ENCODE data around the gene DIPK1B.

DIPK1B gene

GRCh38 chr9:136673088-136673974 is 39.0 kb upstream of the DIPK1B start:
- no peak for DNase-seq (ENCODE audit: low spot score)

- no peak for DNase-seq (ENCODE audit: low spot score)
These were observed 38.2 kb upstream of the DIPK1B start for GRCh38 chr9:136673975-136674785.

- DNase-seq (ENCODE audit: low spot score) = no peak
These were observed 37.5 kb upstream of the DIPK1B start for GRCh38 chr9:136674786-136675349.

GRCh38 chr9:136675477-136676296 is 36.7 kb upstream of the DIPK1B start:
- no peak for DNase-seq (ENCODE audit: low spot score)

GRCh38 chr9:136676297-136676794 is 36.0 kb upstream of the DIPK1B start:
- no peak for DNase-seq (ENCODE audit: low spot score)

- no peak for DNase-seq (ENCODE audit: low spot score)
These were observed 35.3 kb upstream of the DIPK1B start for GRCh38 chr9:136676920-136677686.

GRCh38 chr9:136678034-136678433 is 34.3 kb upstream of the DIPK1B start:
- DNase-seq (ENCODE audit: low spot score) = no peak

- no peak for DNase-seq (ENCODE audit: low spot score)
These were observed 33.7 kb upstream of the DIPK1B start for GRCh38 chr9:136678624-136679023.

- DNase-seq (ENCODE audit: low spot score) = no peak
These were observed 32.9 kb upstream of the DIPK1B start for GRCh38 chr9:136679431-136679941.

- no peak for DNase-seq (ENCODE audit: low spot score)
These were observed 31.3 kb upstream of the DIPK1B start for GRCh38 chr9:136681029-136681428.

GRCh38 chr9:136681945-136682699 is 30.2 kb upstream of the DIPK1B start:
- DNase-seq (ENCODE audit: low spot score) = no peak

GRCh38 chr9:136682710-136683109 is 29.7 kb upstream of the DIPK1B start:
- DNase-seq (ENCODE audit: low spot score) = no peak

- DNase-seq (ENCODE audit: low spot score) = no peak
These were observed 29.1 kb upstream of the DIPK1B start for GRCh38 chr9:136683173-136683745.

GRCh38 chr9:136683755-136684154 is 28.6 kb upstream of the DIPK1B start:
- no peak for DNase-seq (ENCODE audit: low spot score)

- no peak for DNase-seq (ENCODE audit: low spot score)
These were observed 28.0 kb upstream of the DIPK1B start for GRCh38 chr9:136684339-136684738.

GRCh38 chr9:136684799-136685198 is 27.6 kb upstream of the DIPK1B start:
- no peak for DNase-seq (ENCODE audit: low spot score)

- DNase-seq (ENCODE audit: low spot score) = no peak
These were observed 27.2 kb upstream of the DIPK1B start for GRCh38 chr9:136685216-136685615.

GRCh38 chr9:136685790-136686533 is 26.4 kb upstream of the DIPK1B start:
- peak; percentile 72 for DNase-seq (ENCODE audit: low spot score)

GRCh38 chr9:136686534-136686793 is 25.9 kb upstream of the DIPK1B start:
- DNase-seq (ENCODE audit: low spot score) = no peak
